Measurements from ENCODE around the gene TADA2A.

GRCh38 chr17:37358098-37358829 lies 48.4 kb upstream of the TADA2A start:
- TF ChIP-seq, protein P1, sequence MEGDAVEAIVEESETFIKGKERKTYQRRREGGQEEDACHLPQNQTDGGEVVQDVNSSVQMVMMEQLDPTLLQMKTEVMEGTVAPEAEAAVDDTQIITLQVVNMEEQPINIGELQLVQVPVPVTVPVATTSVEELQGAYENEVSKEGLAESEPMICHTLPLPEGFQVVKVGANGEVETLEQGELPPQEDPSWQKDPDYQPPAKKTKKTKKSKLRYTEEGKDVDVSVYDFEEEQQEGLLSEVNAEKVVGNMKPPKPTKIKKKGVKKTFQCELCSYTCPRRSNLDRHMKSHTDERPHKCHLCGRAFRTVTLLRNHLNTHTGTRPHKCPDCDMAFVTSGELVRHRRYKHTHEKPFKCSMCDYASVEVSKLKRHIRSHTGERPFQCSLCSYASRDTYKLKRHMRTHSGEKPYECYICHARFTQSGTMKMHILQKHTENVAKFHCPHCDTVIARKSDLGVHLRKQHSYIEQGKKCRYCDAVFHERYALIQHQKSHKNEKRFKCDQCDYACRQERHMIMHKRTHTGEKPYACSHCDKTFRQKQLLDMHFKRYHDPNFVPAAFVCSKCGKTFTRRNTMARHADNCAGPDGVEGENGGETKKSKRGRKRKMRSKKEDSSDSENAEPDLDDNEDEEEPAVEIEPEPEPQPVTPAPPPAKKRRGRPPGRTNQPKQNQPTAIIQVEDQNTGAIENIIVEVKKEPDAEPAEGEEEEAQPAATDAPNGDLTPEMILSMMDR (IDR thresholded peaks at IDR 0.05; ENCODE audit: low read depth, low read length), result no peak
- TF ChIP-seq EZH2phosphoT487 (IDR thresholded peaks at IDR 0.05; ENCODE audit: low read depth), result no peak
